Gastrocnemius medialis (tissue), 4 donors: ENCODE data around the gene SDF2. TPM values are rescaled to one million over a fixed set of nuclear protein-coding genes. Genes with fewer than 3 reads are reported as not detected.

ENCODE experiments used
- ATAC-seq, 2 donors: fragments of 150-250 bp; one replicate each; pipeline ENCODE4 v1.9.1; 2016
- DNase-seq, 2 donors: peaks; one replicate each; pipeline ENCODE4 v3.0.0-alpha.2; 2019
- H3K27ac ChIP-seq, 4 donors: fragments of 200-600 bp; sonication (generic); 1 replicate in 1 of 4; 2 replicates in 3 of 4; pipeline ENCODE4 v1.5.1; 2016 to 2018; ENCODE audit warnings: mild to moderate bottlenecking in 2 of 4, moderate library complexity in 1 of 4
- H3K27me3 ChIP-seq, 3 donors: fragments of 200-600 bp; sonication (generic) in 2 of 3; 1 replicate in 1 of 3; 2 replicates in 2 of 3; pipeline versions ENCODE4 v1.5.1 to v1.6.0; 2016 to 2019; ENCODE audit warnings: mild to moderate bottlenecking in 1 of 3, moderate library complexity in 1 of 3
- H3K36me3 ChIP-seq, 2 donors: fragments of 200-600 bp; sonication (generic) in 1 of 2; one replicate each; pipeline ENCODE4 v1.5.1; 2017 to 2018
- H3K4me1 ChIP-seq, 2 donors: fragments of 200-600 bp; sonication (generic) in 1 of 2; one replicate each; pipeline ENCODE4 v1.5.1; 2016 to 2017; ENCODE audit warnings: mild to moderate bottlenecking in 2 of 2
- H3K4me3 ChIP-seq, 4 donors: fragments of 200-600 bp; sonication (generic) in 3 of 4; 1 replicate in 1 of 4; 2 replicates in 3 of 4; pipeline ENCODE4 v1.5.1; 2016 to 2019; ENCODE audit warnings: mild to moderate bottlenecking in 2 of 4
- H3K9me3 ChIP-seq, 3 donors: fragments of 200-600 bp; sonication (generic) in 2 of 3; 1 replicate in 1 of 3; 2 replicates in 2 of 3; pipeline ENCODE4 v1.5.1; 2016 to 2019
- CTCF ChIP-seq, 5 experiments: fragments of 450-650 bp in 3 of 5; fragments of 200-600 bp in 2 of 5; sonication (generic) in 2 of 5; IDR thresholded peaks in 4 of 5; conservative IDR thresholded peaks in 1 of 5; 1 replicate in 4 of 5; 2 replicates in 1 of 5; pipeline ENCODE4 v1.5.1; 2016 to 2019; ENCODE audit warnings: antibody characterized with exemption in 5 of 5, mild to moderate bottlenecking in 3 of 5, moderate library complexity in 3 of 5
- POLR2A ChIP-seq, 2 donors: fragments of 450-650 bp; IDR thresholded peaks; one replicate each; pipeline ENCODE4 v1.6.1; 2017; ENCODE audit warnings: antibody characterized with exemption in 2 of 2, mild to moderate bottlenecking in 2 of 2, moderate library complexity in 2 of 2
- in situ Hi-C, 4 donors: fragments of 200-750 bp; cut with MboI; loops; one replicate each; pipeline versions ENCODE4 v1.15.0 to v1.8.0; 2017; ENCODE audit warnings: low sequenced_read_pairs in 4 of 4
- intact Hi-C: fragments of 100-400 bp; cut with DNase I; formaldehyde crosslinking; loops from one replicate; pipeline ENCODE4 v1.15.1; 2023; ENCODE audit warnings: low total_unique reads
- total RNA-seq, 4 donors: library from RNA; depleted of rRNA; stranded (reverse); fragments of >200 nt; gene quantifications; one replicate each; pipeline versions ENCODE4 v1.1.0 to v1.2.3, GENCODE V29; 2016

Gene SDF2
- total RNA-seq, 4 donors from 2014 or later: 23.6 to 36.4 (median 28.4) TPM

- Histone ChIP-seq H3K4me1 (peaks cover 29 to 33% of the 10 kb centered on the region in 2 donors), H3K9me3 (no peaks in the 10 kb centered on the region), H3K27ac (peak within 1 kb of the TSS; percentile 90 to 98 (median 96)), H3K27me3 (no peaks in the 10 kb centered on the region), H3K4me3 (peak within 1 kb of the TSS; percentile 90 to 92 (median 92)), H3K36me3 (peaks cover 0 to 47% of the 10 kb centered on the region in 2 donors)
- TF ChIP-seq POLR2A (IDR thresholded peaks at IDR 0.05): peak; percentile 92 to 94
- peak in 2 of 5 experiments; percentile 10 to 29 for TF ChIP-seq CTCF (IDR thresholded peaks at IDR 0.05 in 4 of 5, conservative IDR thresholded peaks at IDR 0.05 in 1 of 5)
- in situ Hi-C loops: no loop called here
- peak; percentile 95 for DNase-seq
- intact Hi-C loops: loop anchor here (1.0 to 2.0 kb wide), 5 partner anchors 16 to 649 kb away; partner anchors contain the start of genes NUFIP2, PHF12, PIGS and RPL23A
- ATAC-seq: peak; percentile 87 to 88
Measured at GRCh38 chr17:28644787-28645575, 16.7 kb downstream of the SDF2 start, which contains the start of gene BLTP2. TSS of gene BLTP2 (minus strand) at chr17:28645158. CDS start at chr17:28645056, 102 bp downstream.

GRCh38 chr17:28643983-28644786 is 17.5 kb downstream of the SDF2 start:
- no peaks in the 10 kb centered on the region for H3K9me3 ChIP-seq
- in situ Hi-C loops (no loop called here), intact Hi-C loops (loop anchor here (2.0 kb wide), 2 partner anchors 73 to 75 kb away; partner anchors contain the start of genes PIGS and RPL23A)
- H3K4me3 ChIP-seq: peak overlapping the region; percentile 78 to 92 (median 90)
- no peaks in the 10 kb centered on the region for H3K27me3 ChIP-seq
- TF ChIP-seq CTCF (IDR thresholded peaks at IDR 0.05 in 4 of 5, conservative IDR thresholded peaks at IDR 0.05 in 1 of 5) (peak in 4 of 5 experiments; percentile 39 to 65 (median 54)), POLR2A (IDR thresholded peaks at IDR 0.05) (peak in 1 of 2 donors; percentile 6)
- peaks cover under 1 to 55% of the 10 kb centered on the region in 2 donors for H3K36me3 ChIP-seq
- peaks cover 29 to 33% of the 10 kb centered on the region in 2 donors for H3K4me1 ChIP-seq
- peak overlapping the region; percentile 90 to 98 (median 96) for H3K27ac ChIP-seq
- DNase-seq (peak in 1 of 2 donors; percentile 39), ATAC-seq (peak; percentile 32 to 38)

- Histone ChIP-seq H3K27me3 (no peaks in the 10 kb centered on the region), H3K36me3 (peaks cover 3 to 70% of the 10 kb centered on the region in 2 donors), H3K4me1 (peaks cover 23 to 26% of the 10 kb centered on the region in 2 donors), H3K9me3 (no peaks in the 10 kb centered on the region), H3K4me3 (no peak overlapping the region), H3K27ac (no peak overlapping the region)
- DNase-seq (no peak), ATAC-seq (no peak)
- intact Hi-C loops: no loop called here
- in situ Hi-C loops: no loop called here
- TF ChIP-seq POLR2A (IDR thresholded peaks at IDR 0.05) (no peak), CTCF (IDR thresholded peaks at IDR 0.05 in 4 of 5, conservative IDR thresholded peaks at IDR 0.05 in 1 of 5) (no peak)
Measured at GRCh38 chr17:28641579-28641978, 20.1 kb downstream of the SDF2 start.

- H3K36me3 ChIP-seq: peaks cover 3 to 100% of the 10 kb centered on the region in 2 donors
- no peaks in the 10 kb centered on the region for H3K27me3 ChIP-seq
- no peak for TF ChIP-seq POLR2A (IDR thresholded peaks at IDR 0.05)
- no peak for TF ChIP-seq CTCF (IDR thresholded peaks at IDR 0.05 in 4 of 5, conservative IDR thresholded peaks at IDR 0.05 in 1 of 5)
- in situ Hi-C loops (no loop called here), intact Hi-C loops (no loop called here)
- DNase-seq (no peak), ATAC-seq (no peak)
- no peaks in the 10 kb centered on the region for H3K9me3 ChIP-seq
- H3K4me3 ChIP-seq: no peak overlapping the region
- no peak overlapping the region for H3K27ac ChIP-seq
- no peaks in the 10 kb centered on the region for H3K4me1 ChIP-seq
Measured at GRCh38 chr17:28635506-28635905, 26.2 kb downstream of the SDF2 start.
